GM12878 (cell line): ENCODE measurements around the gene CHN1. TPM values are rescaled to one million over a fixed set of nuclear protein-coding genes. Genes with fewer than 3 reads are reported as not detected.

ENCODE experiments used
- ATAC-seq: fragments of 200-7000 bp; cut with Tn5 transposase; 3 replicates; pipeline ENCODE4 v1.9.1; 2020; ENCODE audit warnings: mild to moderate bottlenecking, moderate library complexity
- BruUV-seq: library from RNA; stranded (reverse); fragments of 400-500 nt; replicated peaks from 2 replicates; lab custom pipeline; 2021; lab: Mats Ljungman, UMichigan
- CTCF ChIA-PET: fragments of 300-600 bp; sonication (Branson Sonifier 250); formaldehyde crosslinking; extraction: SDS; loops from one replicate; lab custom pipeline; 2021; ENCODE audit warnings: inconsistent platforms; lab: Yijun Ruan, JAX
- POLR2A ChIA-PET: fragments of 350-600 bp; formaldehyde crosslinking; extraction: SDS; loops from one replicate; lab custom pipeline; 2021; ENCODE audit warnings: inconsistent platforms; lab: Charles Lee
- RAD21 ChIA-PET: fragments of 300-600 bp; sonication (Branson Sonifier 250); formaldehyde crosslinking; loops from one replicate; lab custom pipeline; 2023; ENCODE audit warnings: antibody characterized with exemption; ENCODE audit not compliant: unreplicated experiment; lab: Charles Lee
- SMC1A ChIA-PET: fragments of 300-600 bp; sonication (Branson Sonifier 250); formaldehyde crosslinking; loops from one replicate; lab custom pipeline; 2023; ENCODE audit not compliant: unreplicated experiment, uncharacterized antibody; lab: Charles Lee
- DNase-seq: peaks from one replicate; pipeline ENCODE4 v3.0.0-alpha.2; 2011; ENCODE audit warnings: low read depth, low spot score
- FAIRE-seq: peaks from 3 replicates; lab custom pipeline; 2011; peaks lifted over from hg19 to GRCh38; lab: Jason Lieb, UNC
- H2AFZ ChIP-seq: 2 replicates; pipeline ENCODE4 v1.6.0; 2011; ENCODE audit warnings: low read depth, low read length, control low read depth; ENCODE audit not compliant: control insufficient read depth
- H3K27ac ChIP-seq: 2 replicates; pipeline ENCODE4 v1.5.1; 2011; ENCODE audit warnings: control low read depth; ENCODE audit not compliant: control insufficient read depth, insufficient read depth
- H3K27me3 ChIP-seq, 2 experiments: replicated peaks in 1 of 2; 2 replicates each; pipeline versions ENCODE4 v1.6.0 to v1.6.1; 2011; ENCODE audit warnings: low read length in 1 of 2; ENCODE audit not compliant: control insufficient read depth in 2 of 2, insufficient read depth in 2 of 2
- H3K36me3 ChIP-seq, 2 experiments: 2 replicates each; pipeline ENCODE4 v1.5.1; 2011; ENCODE audit warnings: low read length in 1 of 2; ENCODE audit not compliant: control insufficient read depth in 2 of 2, insufficient read depth in 2 of 2
- H3K4me1 ChIP-seq: 2 replicates; pipeline ENCODE4 v1.6.1; 2011; ENCODE audit warnings: mild to moderate bottlenecking, low read length, moderate library complexity, mixed read lengths; ENCODE audit not compliant: control insufficient read depth, insufficient read depth
- H3K4me2 ChIP-seq: 2 replicates; pipeline ENCODE4 v1.6.0; 2011; ENCODE audit warnings: control low read depth; ENCODE audit not compliant: control insufficient read depth, insufficient read depth
- H3K4me3 ChIP-seq: fragments of 200-600 bp; sonication (generic); 2 replicates; pipeline ENCODE4 v1.5.1; 2016
- H3K79me2 ChIP-seq: 2 replicates; pipeline ENCODE4 v1.6.0; 2011; ENCODE audit warnings: low read length; ENCODE audit not compliant: control insufficient read depth, insufficient read depth
- H3K9ac ChIP-seq: 2 replicates; pipeline ENCODE4 v1.8.0; 2011; ENCODE audit warnings: low read length, control low read depth, mixed read lengths; ENCODE audit not compliant: control insufficient read depth, insufficient read depth
- H3K9me3 ChIP-seq: replicated peaks from 3 replicates; pipeline ENCODE4 v1.5.1; 2011; ENCODE audit warnings: mild to moderate bottlenecking, low read length; ENCODE audit not compliant: control insufficient read depth, insufficient read depth
- H4K20me1 ChIP-seq: 2 replicates; pipeline ENCODE4 v1.6.0; 2011; ENCODE audit not compliant: control insufficient read depth, insufficient read depth
- CTCF ChIP-seq, 3 experiments: IDR thresholded peaks in 2 of 3; conservative IDR thresholded peaks in 1 of 3; 2 replicates each; pipeline ENCODE4 v1.5.1; 2011; ENCODE audit warnings: low read depth in 3 of 3, low read length in 3 of 3, mild to moderate bottlenecking in 3 of 3, control low read depth in 2 of 3, moderate library complexity in 2 of 3, inconsistent platforms in 1 of 3, mixed read lengths in 1 of 3; ENCODE audit not compliant: control insufficient read depth in 2 of 3, insufficient read depth in 1 of 3; ENCODE audit errors: extremely low read depth in 1 of 3
- E2F4 ChIP-seq: IDR thresholded peaks from 2 replicates; pipeline ENCODE4 v1.6.1; 2012; ENCODE audit warnings: low read depth, low read length, improper control_type of control experiment
- EGR1 ChIP-seq, 2 experiments: IDR thresholded peaks; 1 replicate in 1 of 2; 2 replicates in 1 of 2; pipeline ENCODE4 v1.6.1; 2011 to 2012; ENCODE audit warnings: low read depth in 2 of 2, low read length in 2 of 2, borderline replicate concordance in 1 of 2, mild to moderate bottlenecking in 1 of 2, moderate library complexity in 1 of 2
- EZH2 ChIP-seq: IDR thresholded peaks from 2 replicates; pipeline ENCODE4 v1.6.1; 2012; ENCODE audit warnings: low read depth, mild to moderate bottlenecking, control low read depth, inconsistent platforms, low read length, borderline replicate concordance; ENCODE audit not compliant: control insufficient read depth
- HSF1 ChIP-seq: fragments of 150-350 bp; IDR thresholded peaks from 2 replicates; pipeline ENCODE4 v1.6.1; 2014; ENCODE audit warnings: mild to moderate bottlenecking, low read depth, low read length
- IKZF2 ChIP-seq, 2 experiments: fragments of 450-650 bp; IDR thresholded peaks; 2 replicates each; pipeline ENCODE4 v1.6.1; 2017; ENCODE audit warnings: mild to moderate bottlenecking in 2 of 2, moderate library complexity in 2 of 2
- NFXL1 ChIP-seq: fragments of 450-650 bp; IDR thresholded peaks from 2 replicates; pipeline ENCODE4 v1.6.1; 2017; ENCODE audit warnings: antibody characterized with exemption, mild to moderate bottlenecking, borderline replicate concordance
- NFYA ChIP-seq: IDR thresholded peaks from 2 replicates; pipeline ENCODE4 v1.6.1; 2011; ENCODE audit warnings: low read depth, mild to moderate bottlenecking, low read length, improper control_type of control experiment, borderline replicate concordance
- NKRF ChIP-seq: fragments of 450-650 bp; conservative IDR thresholded peaks from 2 replicates; pipeline ENCODE4 v1.6.1; 2017; ENCODE audit warnings: mild to moderate bottlenecking, moderate library complexity
- NR2C2 ChIP-seq: IDR thresholded peaks from 2 replicates; pipeline ENCODE4 v1.6.1; 2011; ENCODE audit warnings: borderline replicate concordance, low read depth; ENCODE audit not compliant: control insufficient read depth, insufficient read length
- PAX5 ChIP-seq: IDR thresholded peaks from 2 replicates; pipeline ENCODE4 v1.6.1; 2011; ENCODE audit warnings: low read depth, low read length, borderline replicate concordance
- RBBP5 ChIP-seq: fragments of 200-600 bp; sonication (generic); conservative IDR thresholded peaks from 2 replicates; pipeline ENCODE4 v1.6.1; 2016
- RFX5 ChIP-seq: IDR thresholded peaks from 2 replicates; pipeline ENCODE4 v1.6.1; 2011; ENCODE audit warnings: low read depth, low read length, improper control_type of control experiment
- TCF12 ChIP-seq: IDR thresholded peaks from 2 replicates; pipeline ENCODE4 v1.6.1; 2011; ENCODE audit warnings: low read depth, mild to moderate bottlenecking, low read length
- ZNF384 ChIP-seq: IDR thresholded peaks from 2 replicates; pipeline ENCODE4 v1.6.1; 2012; ENCODE audit warnings: low read depth, mild to moderate bottlenecking, low read length, improper control_type of control experiment, borderline replicate concordance
- ZZZ3 ChIP-seq: IDR thresholded peaks from 2 replicates; pipeline ENCODE4 v1.6.1; 2011; ENCODE audit warnings: low read depth; ENCODE audit not compliant: control insufficient read depth, insufficient read length
- whole genome bisulfite sequencing: methylation state at CpG from one replicate; pipeline ENCODE4 v1.1.6; 2016; ENCODE audit warnings: low lambda C conversion rate; ENCODE audit not compliant: insufficient replicate concordance, insufficient coverage; ENCODE audit errors: missing lambda C conversion rate; 5-methylcytosine and 5-hydroxymethylcytosine counted together
- in situ Hi-C: fragments of 300-500 bp; cut with MboI; formaldehyde crosslinking; loops from 9 replicates; pipeline ENCODE4 v1.14.3; 2018; ENCODE audit warnings: mixed read lengths
- intact Hi-C: fragments of 100-400 bp; cut with micrococcal nuclease; formaldehyde crosslinking; loops from one replicate; pipeline ENCODE4 v1.14.2; 2022; ENCODE audit not compliant: unreplicated experiment
- polyA plus RNA-seq, 11 experiments: library from polyadenylated mRNA; depleted of rRNA in 4 of 11; unstranded in 6 of 11; stranded (reverse) in 5 of 11; fragments of >200 nt; fragmentation: Nextera tagmentation in 4 of 11; fragmentation: Illumina TruSeq in 1 of 11; extraction: Ambion mirVana in 4 of 11; extraction: Trizol in 1 of 11; gene quantifications; 1 replicate in 1 of 11; 2 replicates in 10 of 11; pipeline versions ENCODE4 v1.2.1 to v1.2.3, GENCODE V29; 2011 to 2016; ENCODE audit warnings: inconsistent platforms in 2 of 11, missing spikeins in 2 of 11, low read depth in 1 of 11
- total RNA-seq, 4 experiments: library from RNA; depleted of rRNA in 3 of 4; stranded (reverse); fragments of >200 nt in 3 of 4; fragmentation: Illumina TruSeq in 1 of 4; extraction: Trizol in 1 of 4; gene quantifications; 2 replicates each; pipeline versions ENCODE4 v1.2.1 to v1.2.3, GENCODE V29; 2013 to 2021

Gene CHN1
- total and polyA plus RNA-seq, 10 of the 15 experiments (the other 5 are each of a cell fraction or from before 2014, with no cell fraction given), result 0.18 to 0.92 (median 0.53) TPM; not detected in 1

GRCh38 chr2:174786066-174786725, 219.0 kb downstream of the CHN1 start:
- ChIA-PET POLR2A (no interaction called here), RAD21 (no interaction called here), SMC1A (no interaction called here), CTCF (interaction anchor here (2.7 kb wide), 1 partner anchor 15 kb away, joined by 6 read pairs; no protein-coding TSS in a partner anchor)
- no peaks in the 10 kb centered on the region; a peak in 2 of 4 replicates for H3K27me3 ChIP-seq
- H3K9me3 ChIP-seq, result no peaks in the 10 kb centered on the region
- no peak overlapping the region for H3K4me3 ChIP-seq
- no peak overlapping the region for H2AFZ ChIP-seq
- ATAC-seq, result no peak
- H4K20me1 ChIP-seq, result no peaks in the 10 kb centered on the region
- H3K9ac ChIP-seq, result no peak overlapping the region
- H3K4me2 ChIP-seq, result no peak overlapping the region
- no peak for DNase-seq
- intact Hi-C loops, result no loop called here
- no peaks in the 10 kb centered on the region for H3K36me3 ChIP-seq
- no peak for FAIRE-seq
- H3K4me1 ChIP-seq, result no peaks in the 10 kb centered on the region
- TF ChIP-seq TCF12 (no peak), NFYA (no peak), E2F4 (no peak), ZZZ3 (no peak), HSF1 (no peak), IKZF2 (IDR thresholded peaks at IDR 0.05) (no peak), NR2C2 (no peak), ZNF384 (no peak), EZH2 (no peak), EGR1 (IDR thresholded peaks at IDR 0.05; ENCODE audit: borderline replicate concordance in 1 of 2, low read depth in 2 of 2, low read length in 2 of 2) (no peak), RBBP5 (no peak), PAX5 (no peak), NFXL1 (no peak), CTCF (IDR thresholded peaks at IDR 0.05 in 2 of 3, conservative IDR thresholded peaks at IDR 0.05 in 1 of 3; ENCODE audit: control insufficient read depth in 2 of 3, extremely low read depth in 1 of 3, insufficient read depth in 1 of 3, low read depth in 3 of 3, low read length in 3 of 3) (no peak), NKRF (no peak), RFX5 (no peak)
- TF ChIP-seq, all 136 proteins: peak for 0
- no peaks in the 10 kb centered on the region for H3K79me2 ChIP-seq
- 55% methylated on average over 8 of the region's 8 CpGs for WGBS
- H3K27ac ChIP-seq, result no peak overlapping the region
- in situ Hi-C loops, result no loop called here
- BruUV-seq, result no TSS peak
